Upper lobe of left lung (tissue), 6 donors: ENCODE data around the gene RPS6KA5. TPM values are rescaled to one million over a fixed set of nuclear protein-coding genes. Genes with fewer than 3 reads are reported as not detected.
A peak's percentile ranks its signal among the peaks of the same experiment; 100 is the strongest.

Experiments used
- ATAC-seq, 2 donors: fragments of 200-7000 bp; cut with Tn5 transposase; one replicate each; pipeline ENCODE4 v1.9.1; 2022; ENCODE audit warnings: mild to moderate bottlenecking in 2 of 2, moderate library complexity in 2 of 2; ENCODE audit not compliant: low FRiP score in 2 of 2
- DNase-seq, 2 donors: peaks; one replicate each; pipeline ENCODE4 v3.0.0-alpha.2; 2019 to 2020
- H3K27ac ChIP-seq, 4 donors: fragments of 200-600 bp; sonication (generic); one replicate each; pipeline ENCODE4 v1.5.1; 2016 to 2019
- H3K27me3 ChIP-seq, 4 donors: fragments of 200-600 bp; sonication (generic); one replicate each; pipeline ENCODE4 v1.5.1; 2017 to 2019
- H3K36me3 ChIP-seq, 4 donors: fragments of 200-600 bp; sonication (generic); one replicate each; pipeline ENCODE4 v1.5.1; 2016 to 2019
- H3K4me1 ChIP-seq, 4 donors: fragments of 200-600 bp; sonication (generic); one replicate each; pipeline ENCODE4 v1.5.1; 2018 to 2019
- H3K4me3 ChIP-seq, 4 donors: fragments of 200-600 bp; sonication (generic); one replicate each; pipeline ENCODE4 v1.5.1; 2017 to 2019; ENCODE audit warnings: mild to moderate bottlenecking in 2 of 4, moderate library complexity in 1 of 4
- H3K9me3 ChIP-seq, 4 donors: fragments of 200-600 bp; sonication (generic); one replicate each; pipeline ENCODE4 v1.5.1; 2018 to 2019
- CTCF ChIP-seq, 6 experiments: fragments of 450-650 bp in 4 of 6; fragments of 200-600 bp in 2 of 6; sonication (generic) in 2 of 6; IDR thresholded peaks; one replicate each; pipeline ENCODE4 v1.5.1; 2016 to 2019; ENCODE audit warnings: antibody characterized with exemption in 6 of 6
- EP300 ChIP-seq, 4 donors: sonication (generic); formaldehyde crosslinking; IDR thresholded peaks; one replicate each; pipeline ENCODE4 v1.5.1; 2017; ENCODE audit warnings: antibody characterized with exemption in 4 of 4, control low read depth in 2 of 4
- POLR2A ChIP-seq, 4 donors: fragments of 450-650 bp; IDR thresholded peaks; one replicate each; pipeline ENCODE4 v1.5.1; 2016 to 2017; ENCODE audit warnings: antibody characterized with exemption in 4 of 4, mild to moderate bottlenecking in 2 of 4
- POLR2AphosphoS5 ChIP-seq, 2 donors: sonication (generic); formaldehyde crosslinking; IDR thresholded peaks; one replicate each; pipeline ENCODE4 v1.5.1; 2017; ENCODE audit warnings: antibody characterized with exemption in 2 of 2
- WGBS, 2 donors: methylation state at CpG; one replicate each; pipeline ENCODE4 v1.1.5; 2017 to 2018; 5-methylcytosine and 5-hydroxymethylcytosine counted together
- total RNA-seq, 6 donors: library from RNA; depleted of rRNA in 4 of 6; stranded (reverse); fragments of >200 nt in 4 of 6; gene quantifications; one replicate each; pipeline versions ENCODE4 v1.1.0 to v1.2.1, GENCODE V29; 2016 to 2021
- donor health status: DM: no; HTN: no; CAD: no; lungs with moderate emphysema.
- donor health status: DM: no; HTN: yes; CAD: no; lungs with severe emphysema.

RPS6KA5 gene
- total RNA-seq, 6 donors from 2014 or later, result 4.3 to 17.8 (median 10.2) TPM

DNA sequence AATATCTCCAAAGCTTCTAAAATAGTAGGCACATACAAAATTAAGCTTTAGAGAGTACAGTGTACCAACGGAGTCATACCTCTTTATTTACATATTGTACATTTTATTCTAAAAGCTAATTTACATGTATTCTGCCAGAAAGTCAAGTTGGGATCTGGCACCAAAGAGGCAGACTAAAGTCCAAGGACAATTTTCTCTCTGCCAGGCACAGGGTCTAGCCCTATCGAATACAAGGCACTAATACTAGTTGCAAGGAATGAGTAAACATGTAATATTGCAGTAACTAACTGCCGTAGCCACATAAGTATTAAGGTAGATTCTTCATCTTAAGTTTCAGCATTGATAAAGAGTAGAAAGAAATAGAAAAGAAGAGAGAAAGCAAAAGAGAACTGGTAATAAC, 93.9 kb downstream of the RPS6KA5 start:
- Histone ChIP-seq H3K9me3 (peaks cover 0 to 3% (median 0%) of the 10 kb centered on the region in 4 donors), H3K36me3 (no peaks in the 10 kb centered on the region), H3K27ac (no peak overlapping the region), H3K27me3 (no peaks in the 10 kb centered on the region), H3K4me1 (peaks cover 0 to 14% (median 4%) of the 10 kb centered on the region in 4 donors), H3K4me3 (no peak overlapping the region)
- 96 to 97% methylated on average over 3 of the region's 3 CpGs for WGBS, 2 donors
- DNase-seq, result no peak
- TF ChIP-seq POLR2AphosphoS5 (IDR thresholded peaks at IDR 0.05) (no peak), CTCF (IDR thresholded peaks at IDR 0.05) (no peak), EP300 (IDR thresholded peaks at IDR 0.05) (no peak), POLR2A (IDR thresholded peaks at IDR 0.05) (no peak)
- no peak for ATAC-seq

GRCh38 chr14:90965765-90966164, 94.7 kb downstream of the RPS6KA5 start:
- Histone ChIP-seq H3K4me3 (no peak overlapping the region), H3K4me1 (peaks cover 0 to 14% (median 4%) of the 10 kb centered on the region in 4 donors), H3K36me3 (no peaks in the 10 kb centered on the region), H3K9me3 (peaks cover 0 to 3% (median 0%) of the 10 kb centered on the region in 4 donors), H3K27me3 (no peaks in the 10 kb centered on the region), H3K27ac (no peak overlapping the region)
- DNase-seq, result no peak
- WGBS, 2 donors, result 88 to 90% methylated on average over 3 of the region's 3 CpGs
- ATAC-seq, result no peak
- no peak for TF ChIP-seq CTCF (IDR thresholded peaks at IDR 0.05)
- no peak for TF ChIP-seq POLR2AphosphoS5 (IDR thresholded peaks at IDR 0.05)

DNA sequence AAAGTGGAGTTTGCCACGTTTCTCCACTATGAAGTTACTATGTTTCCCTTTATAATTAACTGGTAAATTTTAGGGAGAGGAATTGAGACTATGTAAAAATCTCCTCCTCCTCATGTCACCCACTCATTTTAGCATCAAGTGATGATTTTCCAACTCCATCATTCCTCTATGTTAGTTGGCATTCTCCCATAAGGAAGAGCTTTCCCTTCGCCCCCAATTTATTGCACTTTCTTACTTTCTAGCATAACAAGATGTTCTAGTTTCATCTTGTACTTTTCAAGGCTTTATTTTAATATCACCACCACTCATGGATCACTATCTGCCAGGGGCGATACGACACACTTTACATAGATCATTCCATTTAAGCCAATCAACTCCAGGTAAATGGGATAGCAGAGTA, 97.1 kb downstream of the RPS6KA5 start:
- Histone ChIP-seq H3K36me3 (no peaks in the 10 kb centered on the region), H3K4me3 (no peak overlapping the region), H3K27me3 (no peaks in the 10 kb centered on the region), H3K4me1 (no peaks in the 10 kb centered on the region), H3K9me3 (peaks cover 0 to 3% (median 0%) of the 10 kb centered on the region in 4 donors), H3K27ac (no peak overlapping the region)
- ATAC-seq (no peak), DNase-seq (no peak)
- 91 to 94% methylated on average over 4 of the region's 4 CpGs for WGBS, 2 donors
- no peak for TF ChIP-seq CTCF (IDR thresholded peaks at IDR 0.05)
- no peak for TF ChIP-seq POLR2AphosphoS5 (IDR thresholded peaks at IDR 0.05)
- no peak for TF ChIP-seq POLR2A (IDR thresholded peaks at IDR 0.05)
- TF ChIP-seq EP300 (IDR thresholded peaks at IDR 0.05), result no peak

DNA sequence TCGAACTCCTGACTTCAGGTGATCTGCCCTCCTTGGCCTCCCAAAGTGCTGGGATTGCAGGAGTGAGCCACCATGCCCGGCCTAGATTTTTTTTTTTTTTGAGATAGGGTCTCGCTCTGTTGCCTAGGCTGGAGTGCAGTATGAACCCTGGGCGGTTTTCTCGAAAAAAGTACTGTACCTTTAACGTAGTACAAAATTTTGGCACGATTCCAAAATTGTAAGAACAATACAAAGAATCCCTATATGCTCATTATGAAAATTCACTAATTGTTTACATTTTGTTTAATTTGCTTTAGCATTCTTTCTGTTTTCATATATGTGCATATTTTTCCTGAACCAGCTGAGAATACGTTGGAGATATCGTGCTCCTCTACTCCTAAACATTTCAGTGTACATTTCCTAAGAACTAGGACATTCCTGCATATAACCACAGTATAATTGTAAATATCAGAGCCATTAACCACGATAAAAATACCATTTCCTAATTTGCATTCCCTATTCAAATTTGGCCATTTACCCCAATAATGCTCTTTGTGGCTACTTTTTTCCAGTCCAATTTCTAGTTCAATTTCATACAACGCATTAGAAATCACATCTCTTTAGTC, 97.8 kb downstream of the RPS6KA5 start:
- TF ChIP-seq EP300 (IDR thresholded peaks at IDR 0.05), result no peak
- TF ChIP-seq POLR2AphosphoS5 (IDR thresholded peaks at IDR 0.05), result no peak
- no peak for TF ChIP-seq POLR2A (IDR thresholded peaks at IDR 0.05)
- no peak for TF ChIP-seq CTCF (IDR thresholded peaks at IDR 0.05)
- Histone ChIP-seq H3K4me1 (no peaks in the 10 kb centered on the region), H3K27me3 (no peaks in the 10 kb centered on the region), H3K4me3 (no peak overlapping the region), H3K36me3 (no peaks in the 10 kb centered on the region), H3K9me3 (no peaks in the 10 kb centered on the region), H3K27ac (no peak overlapping the region)
- no peak for DNase-seq
- ATAC-seq, result no peak
- WGBS, 2 donors, result 88 to 93% methylated on average over 11 of the region's 11 CpGs

- H3K36me3 ChIP-seq, result no peaks in the 10 kb centered on the region
- DNase-seq (no peak), ATAC-seq (no peak)
- H3K4me1 ChIP-seq, result no peaks in the 10 kb centered on the region
- H3K4me3 ChIP-seq, result no peak overlapping the region
- H3K27me3 ChIP-seq, result no peaks in the 10 kb centered on the region
- no peak for TF ChIP-seq EP300 (IDR thresholded peaks at IDR 0.05)
- TF ChIP-seq POLR2A (IDR thresholded peaks at IDR 0.05), result no peak
- no peak for TF ChIP-seq POLR2AphosphoS5 (IDR thresholded peaks at IDR 0.05)
- no peak for TF ChIP-seq CTCF (IDR thresholded peaks at IDR 0.05)
- peaks cover 0 to 13% (median 3%) of the 10 kb centered on the region in 4 donors for H3K9me3 ChIP-seq
- peak overlapping the region in 1 of 4 donors; percentile 7 for H3K27ac ChIP-seq
- 63 to 72% methylated on average over 6 of the region's 6 CpGs for WGBS, 2 donors
Observed at GRCh38 chr14:90960818-90961217, 99.6 kb downstream of the RPS6KA5 start.
